AG04450 (cell line): ENCODE measurements around the gene KCNH1. TPM values are rescaled to one million over a fixed set of nuclear protein-coding genes. Genes with fewer than 3 reads are reported as not detected.

Source experiments
- CTCF ChIA-PET: fragments of 300-600, 350-600 bp; formaldehyde crosslinking; extraction: SDS; loops from one replicate; lab custom pipeline; 2022; ENCODE audit warnings: antibody characterized with exemption, inconsistent platforms; lab: Charles Lee
- POLR2A ChIA-PET: fragments of 350-600 bp; formaldehyde crosslinking; extraction: SDS; loops from one replicate; lab custom pipeline; 2021; ENCODE audit warnings: antibody characterized with exemption, inconsistent platforms; lab: Yijun Ruan, JAX
- DNase-seq: peaks from one replicate; pipeline ENCODE4 v3.0.0-alpha.2; 2011; ENCODE audit warnings: low read depth, low spot score
- H3K27ac ChIP-seq: one replicate; pipeline ENCODE4 v1.5.1; 2012; ENCODE audit warnings: low read depth, low read length, control low read depth
- H3K27me3 ChIP-seq: one replicate; pipeline ENCODE4 v1.6.0; 2012; ENCODE audit warnings: low read length; ENCODE audit not compliant: control insufficient read depth, insufficient read depth
- H3K4me3 ChIP-seq: 2 replicates; pipeline ENCODE4 v1.5.1; 2011; ENCODE audit warnings: mild to moderate bottlenecking, low read depth, low read length, control low read depth
- H3K9me3 ChIP-seq: 2 replicates; pipeline ENCODE4 v1.5.1; 2012; ENCODE audit warnings: low read length; ENCODE audit not compliant: control insufficient read depth, insufficient read depth
- CTCF ChIP-seq: IDR thresholded peaks from 2 replicates; pipeline ENCODE4 v1.5.1; 2011; ENCODE audit warnings: low read depth, low read length, control low read depth, inconsistent platforms
- polyA plus RNA-seq: library from polyadenylated mRNA; depleted of rRNA; stranded (reverse); fragments of >200 nt; gene quantifications from 2 replicates; pipeline ENCODE4 v1.2.3, GENCODE V29; 2011; rRNA removed

KCNH1 gene
- polyA plus RNA-seq, 1 experiment: 0.31 TPM

GRCh38 chr1:210631399-210631798 lies 502.5 kb downstream of the KCNH1 start:
- TF ChIP-seq CTCF: no peak
- H3K9me3 ChIP-seq: no peaks in the 10 kb centered on the region
- CTCF ChIA-PET: no interaction called here
- no peak overlapping the region for H3K4me3 ChIP-seq
- H3K27me3 ChIP-seq: no peaks in the 10 kb centered on the region
- POLR2A ChIA-PET: no interaction called here
- no peak overlapping the region for H3K27ac ChIP-seq
- DNase-seq: no peak

- ChIA-PET CTCF (interaction anchor here (1.4 kb wide), 1 partner anchor 506 kb away, joined by 3 read pairs; no protein-coding TSS in a partner anchor), POLR2A (no interaction called here)
- Histone ChIP-seq H3K27me3 (no peaks in the 10 kb centered on the region), H3K9me3 (no peaks in the 10 kb centered on the region), H3K4me3 (no peak overlapping the region), H3K27ac (no peak overlapping the region)
- no peak for DNase-seq
- TF ChIP-seq CTCF: no peak
Observed at GRCh38 chr1:210629276-210629675, 504.7 kb downstream of the KCNH1 start.

- Histone ChIP-seq H3K27ac (no peak overlapping the region), H3K4me3 (no peak overlapping the region), H3K9me3 (no peaks in the 10 kb centered on the region), H3K27me3 (no peaks in the 10 kb centered on the region)
- no peak for TF ChIP-seq CTCF
- no peak for DNase-seq
- ChIA-PET POLR2A (no interaction called here), CTCF (interaction anchor here (1.4 kb wide), 1 partner anchor 508 kb away, joined by 3 read pairs; no protein-coding TSS in a partner anchor)
Observed at GRCh38 chr1:210627755-210628154, 506.2 kb downstream of the KCNH1 start.

Other genes with a start within 250 kb of the KCNH1 start
- 33.8 and 39.2 TPM in 2 replicates for gene RCOR3, start 125.2 kb upstream of the KCNH1 start, polyA plus RNA-seq
- 19.3 and 22.0 TPM in 2 replicates for gene TRAF5, start 192.7 kb upstream of the KCNH1 start, polyA plus RNA-seq